HepG2 (cell line): ENCODE data around the gene NKD1. TPM values are rescaled to one million over a fixed set of nuclear protein-coding genes. Genes with fewer than 3 reads are reported as not detected.
A peak's percentile ranks its signal among the peaks of the same experiment; 100 is the strongest.

ENCODE experiments used
- HIVEP1 ChIP-seq: sonication (generic); formaldehyde crosslinking; IDR thresholded peaks from 2 replicates; pipeline ENCODE4 v1.4.0; 2020; ENCODE audit warnings: mild to moderate bottlenecking, missing genetic modification reagents
- HNRNPK ChIP-seq: fragments of 200-400 bp; formaldehyde crosslinking; IDR thresholded peaks from 2 replicates; pipeline ENCODE4 v1.6.1; 2018; ENCODE audit warnings: low read length, low read depth, moderate library complexity, mild to moderate bottlenecking; ENCODE audit not compliant: poor library complexity, severe bottlenecking
- HNRNPL ChIP-seq: fragments of 200-400 bp; formaldehyde crosslinking; IDR thresholded peaks from 2 replicates; pipeline ENCODE4 v1.6.1; 2017; ENCODE audit warnings: mild to moderate bottlenecking, low read depth, low read length
- NR1H2 ChIP-seq: sonication (generic); formaldehyde crosslinking; IDR thresholded peaks from 2 replicates; pipeline ENCODE4 v1.8.1; 2022; ENCODE audit warnings: low read depth, missing genetic modification reagents, borderline replicate concordance
- RBM22 ChIP-seq: fragments of 200-400 bp; formaldehyde crosslinking; optimal IDR thresholded peaks from 2 replicates; pipeline ENCODE3; 2017; ENCODE audit warnings: mild to moderate bottlenecking, low read length, moderate library complexity
- RELA ChIP-seq: sonication (generic); formaldehyde crosslinking; IDR thresholded peaks from 2 replicates; pipeline ENCODE4 v1.4.0; 2020; ENCODE audit warnings: missing genetic modification reagents
- SRF ChIP-seq: IDR thresholded peaks from 2 replicates; pipeline ENCODE4 v1.6.1; 2011; ENCODE audit warnings: mild to moderate bottlenecking, low read depth, low read length, moderate library complexity
- SRY ChIP-seq: sonication (generic); formaldehyde crosslinking; IDR thresholded peaks from 2 replicates; pipeline ENCODE4 v1.8.0; 2022; ENCODE audit warnings: mild to moderate bottlenecking, missing genetic modification reagents
- ZNF136 ChIP-seq: sonication (generic); formaldehyde crosslinking; IDR thresholded peaks from 2 replicates; pipeline ENCODE4 v1.8.1; 2022; ENCODE audit warnings: low read depth, mild to moderate bottlenecking, moderate library complexity, missing genetic modification reagents
- ZNF234 ChIP-seq: sonication (generic); formaldehyde crosslinking; conservative IDR thresholded peaks from 2 replicates; pipeline ENCODE4 v1.5.1; 2020; ENCODE audit warnings: mild to moderate bottlenecking, missing genetic modification reagents
- ZNF503 ChIP-seq: sonication (generic); formaldehyde crosslinking; IDR thresholded peaks from 2 replicates; pipeline ENCODE4 v1.4.0; 2020; ENCODE audit warnings: missing genetic modification reagents
- ZNF577 ChIP-seq: sonication (generic); formaldehyde crosslinking; IDR thresholded peaks from 2 replicates; pipeline ENCODE4 v1.4.0; 2020; ENCODE audit warnings: mild to moderate bottlenecking, low read depth, missing genetic modification reagents, borderline replicate concordance
- ZNF687 ChIP-seq: sonication (generic); formaldehyde crosslinking; IDR thresholded peaks from 2 replicates; pipeline ENCODE4 v1.5.1; 2020; ENCODE audit warnings: mild to moderate bottlenecking, missing genetic modification reagents, moderate library complexity
- ZNF746 ChIP-seq: sonication (generic); formaldehyde crosslinking; IDR thresholded peaks from 2 replicates; pipeline ENCODE4 v1.8.0; 2022; ENCODE audit warnings: mild to moderate bottlenecking, missing genetic modification reagents
- polyA plus RNA-seq, 8 experiments: library from polyadenylated mRNA; depleted of rRNA in 3 of 8; stranded (reverse) in 7 of 8; unstranded in 1 of 8; fragments of >200 nt; fragmentation: Illumina TruSeq in 4 of 8; extraction: Trizol in 4 of 8; gene quantifications; 2 replicates each; pipeline versions ENCODE4 v1.2.1 to v1.2.3, GENCODE V29; 2011 to 2016; ENCODE audit warnings: low read depth in 4 of 8, missing spikeins in 1 of 8, mixed read lengths in 1 of 8; ENCODE audit not compliant: insufficient read depth in 1 of 8
- total RNA-seq, 5 experiments: library from RNA; depleted of rRNA; stranded (reverse); fragments of >200 nt; fragmentation: Illumina TruSeq; extraction: Trizol; gene quantifications; 2 replicates each; pipeline ENCODE4 v1.2.3, GENCODE V29; 2016; ENCODE audit warnings: low read depth in 1 of 5
- TF ChIP-seq, protein P1 (sequence below): sonication (generic); formaldehyde crosslinking; IDR thresholded peaks from 2 replicates; pipeline ENCODE4 v1.4.0; 2020; ENCODE audit warnings: missing genetic modification reagents
- TF ChIP-seq, protein P2 (sequence below): sonication (generic); formaldehyde crosslinking; IDR thresholded peaks from 2 replicates; pipeline ENCODE4 v1.4.0; 2020; ENCODE audit warnings: mild to moderate bottlenecking, missing genetic modification reagents
- TF ChIP-seq, protein P3 (sequence below): sonication (generic); formaldehyde crosslinking; IDR thresholded peaks from 2 replicates; pipeline ENCODE4 v1.9.0; 2022; ENCODE audit warnings: missing genetic modification reagents, mild to moderate bottlenecking, borderline replicate concordance

The NKD1 gene
- total and polyA plus RNA-seq, 2 of the 13 experiments (the other 11 are each of a cell fraction or from before 2014, with no cell fraction given): 70.4 to 121 TPM

- TF ChIP-seq, protein P1, sequence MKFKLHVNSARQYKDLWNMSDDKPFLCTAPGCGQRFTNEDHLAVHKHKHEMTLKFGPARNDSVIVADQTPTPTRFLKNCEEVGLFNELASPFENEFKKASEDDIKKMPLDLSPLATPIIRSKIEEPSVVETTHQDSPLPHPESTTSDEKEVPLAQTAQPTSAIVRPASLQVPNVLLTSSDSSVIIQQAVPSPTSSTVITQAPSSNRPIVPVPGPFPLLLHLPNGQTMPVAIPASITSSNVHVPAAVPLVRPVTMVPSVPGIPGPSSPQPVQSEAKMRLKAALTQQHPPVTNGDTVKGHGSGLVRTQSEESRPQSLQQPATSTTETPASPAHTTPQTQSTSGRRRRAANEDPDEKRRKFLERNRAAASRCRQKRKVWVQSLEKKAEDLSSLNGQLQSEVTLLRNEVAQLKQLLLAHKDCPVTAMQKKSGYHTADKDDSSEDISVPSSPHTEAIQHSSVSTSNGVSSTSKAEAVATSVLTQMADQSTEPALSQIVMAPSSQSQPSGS (CRISPR knock-in tag): no peak
- TF ChIP-seq SRY (CRISPR knock-in tag) (no peak), HIVEP1 (CRISPR knock-in tag) (no peak), ZNF503 (CRISPR knock-in tag) (no peak), RELA (no peak), ZNF136 (no peak), ZNF687 (peak; percentile 40; the same call in 1 of the 2 replicates), RBM22 (peak; percentile 90), HNRNPL (peak; percentile 86; the same call in 1 of the 2 replicates), ZNF234 (no peak), ZNF746 (CRISPR knock-in tag) (no peak), HNRNPK (no peak), NR1H2 (CRISPR knock-in tag) (no peak), SRF (no peak), ZNF577 (CRISPR knock-in tag) (no peak)
- TF ChIP-seq, protein P2, sequence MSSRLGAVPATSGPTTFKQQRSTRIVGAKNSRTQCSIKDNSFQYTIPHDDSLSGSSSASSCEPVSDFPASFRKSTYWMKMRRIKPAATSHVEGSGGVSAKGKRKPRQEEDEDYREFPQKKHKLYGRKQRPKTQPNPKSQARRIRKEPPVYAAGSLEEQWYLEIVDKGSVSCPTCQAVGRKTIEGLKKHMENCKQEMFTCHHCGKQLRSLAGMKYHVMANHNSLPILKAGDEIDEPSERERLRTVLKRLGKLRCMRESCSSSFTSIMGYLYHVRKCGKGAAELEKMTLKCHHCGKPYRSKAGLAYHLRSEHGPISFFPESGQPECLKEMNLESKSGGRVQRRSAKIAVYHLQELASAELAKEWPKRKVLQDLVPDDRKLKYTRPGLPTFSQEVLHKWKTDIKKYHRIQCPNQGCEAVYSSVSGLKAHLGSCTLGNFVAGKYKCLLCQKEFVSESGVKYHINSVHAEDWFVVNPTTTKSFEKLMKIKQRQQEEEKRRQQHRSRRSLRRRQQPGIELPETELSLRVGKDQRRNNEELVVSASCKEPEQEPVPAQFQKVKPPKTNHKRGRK (CRISPR knock-in tag): no peak
- TF ChIP-seq, protein P3, sequence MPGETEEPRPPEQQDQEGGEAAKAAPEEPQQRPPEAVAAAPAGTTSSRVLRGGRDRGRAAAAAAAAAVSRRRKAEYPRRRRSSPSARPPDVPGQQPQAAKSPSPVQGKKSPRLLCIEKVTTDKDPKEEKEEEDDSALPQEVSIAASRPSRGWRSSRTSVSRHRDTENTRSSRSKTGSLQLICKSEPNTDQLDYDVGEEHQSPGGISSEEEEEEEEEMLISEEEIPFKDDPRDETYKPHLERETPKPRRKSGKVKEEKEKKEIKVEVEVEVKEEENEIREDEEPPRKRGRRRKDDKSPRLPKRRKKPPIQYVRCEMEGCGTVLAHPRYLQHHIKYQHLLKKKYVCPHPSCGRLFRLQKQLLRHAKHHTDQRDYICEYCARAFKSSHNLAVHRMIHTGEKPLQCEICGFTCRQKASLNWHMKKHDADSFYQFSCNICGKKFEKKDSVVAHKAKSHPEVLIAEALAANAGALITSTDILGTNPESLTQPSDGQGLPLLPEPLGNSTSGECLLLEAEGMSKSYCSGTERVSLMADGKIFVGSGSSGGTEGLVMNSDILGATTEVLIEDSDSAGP: peak; percentile 17; the same call in 1 of the 2 replicates
Measured at GRCh38 chr16:50598256-50598894, 50.2 kb downstream of the NKD1 start (continued).
